ENCODE data around the gene FBXL14.

The FBXL14 gene

DNA sequence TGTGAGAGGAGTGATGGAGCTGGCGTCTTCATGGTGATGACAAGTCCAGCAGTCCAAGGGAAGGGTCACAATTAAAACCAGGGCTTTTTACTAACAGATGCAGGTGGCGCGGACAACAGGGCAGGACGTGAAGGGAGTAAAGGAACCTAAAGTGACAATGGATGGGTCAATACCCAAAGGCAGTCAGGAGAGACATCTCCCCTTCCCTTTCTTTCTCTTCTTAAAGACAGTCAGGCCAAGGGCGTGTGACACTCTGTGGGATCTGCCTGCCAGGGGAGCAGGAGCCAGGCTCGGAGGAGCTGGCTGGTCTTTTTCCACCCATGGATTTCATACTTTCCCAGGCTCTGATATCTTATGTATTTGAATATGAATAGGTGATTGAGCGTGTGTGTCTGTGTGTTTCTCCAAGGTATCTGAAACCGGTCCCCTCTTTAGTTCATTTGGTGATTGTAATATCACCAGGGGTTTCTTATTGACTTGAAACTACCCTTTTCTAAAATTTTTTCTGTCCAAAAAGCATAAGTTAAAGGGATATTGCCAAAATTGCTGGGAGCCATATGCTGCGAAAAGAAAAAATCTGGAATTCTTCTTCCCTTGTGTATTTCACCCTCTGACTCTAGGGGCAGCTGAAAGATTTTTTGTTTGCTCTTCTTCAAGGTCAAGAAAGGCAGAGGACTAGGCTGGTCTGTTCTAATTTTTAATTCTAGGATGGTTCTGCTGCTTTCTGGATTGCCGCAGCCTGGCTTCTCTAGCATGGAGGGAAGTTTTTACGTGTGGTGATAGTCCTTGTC is 61.8 kb downstream of the FBXL14 start:
- DNase-seq = no peak

DNA sequence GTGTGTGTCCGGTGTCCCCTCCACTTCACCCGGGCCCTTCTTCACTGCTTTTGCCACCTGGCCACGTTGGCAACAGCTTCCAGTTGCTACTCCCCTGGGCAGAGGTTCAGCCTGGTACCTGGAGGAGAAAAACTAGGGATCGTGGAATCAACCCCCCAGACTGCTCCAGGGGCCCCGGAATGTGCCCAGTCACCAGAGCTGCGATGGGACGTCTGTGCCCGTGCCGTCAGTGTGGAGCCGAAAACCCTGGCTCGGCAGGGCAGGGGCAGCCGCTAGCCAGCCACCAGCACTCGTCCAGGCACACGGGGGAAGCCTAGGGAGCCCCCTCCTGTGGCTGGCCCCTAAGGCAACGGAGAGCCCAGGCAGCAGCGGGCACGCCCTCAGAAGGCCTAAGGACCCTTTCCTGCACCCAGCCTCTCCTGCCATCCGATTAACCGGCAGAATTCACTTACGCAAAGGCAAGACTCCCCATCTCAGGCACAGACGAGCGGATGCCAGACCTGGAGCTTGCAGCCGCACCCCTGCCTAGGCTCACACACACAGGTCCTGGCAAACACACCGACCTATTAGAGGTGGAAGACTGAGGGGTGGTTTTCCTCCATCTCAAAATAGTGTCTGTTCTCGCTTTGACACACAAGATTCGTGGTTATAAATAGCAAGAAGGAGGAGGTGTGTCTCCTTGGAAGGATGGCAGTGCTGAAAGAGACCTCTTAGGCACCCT is 62.6 kb downstream of the FBXL14 start:
- DNase-seq = no peak

DNA sequence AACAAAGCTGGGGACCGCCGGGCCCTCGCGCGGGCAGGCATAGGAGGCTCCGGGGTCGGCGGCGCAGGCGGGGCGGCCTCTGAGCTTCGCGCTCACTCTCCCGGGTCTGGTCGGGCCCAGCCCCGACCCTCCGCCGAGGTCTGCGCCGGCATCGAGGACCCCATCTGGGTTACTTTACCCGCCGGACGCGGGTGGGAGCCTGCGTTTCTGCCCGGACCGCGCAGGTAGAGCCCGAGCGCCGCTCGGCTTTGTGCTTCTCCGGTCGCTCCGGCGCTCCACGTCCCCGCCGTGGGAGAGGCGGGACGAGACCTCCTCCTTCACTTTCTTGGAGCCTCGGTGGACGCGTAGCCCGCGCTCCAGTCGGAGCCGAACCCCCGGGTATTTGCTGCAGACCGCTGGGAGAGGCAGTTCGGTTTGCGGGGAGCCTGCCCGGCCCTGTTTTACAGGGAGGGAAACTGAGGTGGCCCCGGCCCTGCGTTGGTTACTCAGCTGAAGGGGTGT is 63.2 kb downstream of the FBXL14 start:
- no peak for DNase-seq

DNA sequence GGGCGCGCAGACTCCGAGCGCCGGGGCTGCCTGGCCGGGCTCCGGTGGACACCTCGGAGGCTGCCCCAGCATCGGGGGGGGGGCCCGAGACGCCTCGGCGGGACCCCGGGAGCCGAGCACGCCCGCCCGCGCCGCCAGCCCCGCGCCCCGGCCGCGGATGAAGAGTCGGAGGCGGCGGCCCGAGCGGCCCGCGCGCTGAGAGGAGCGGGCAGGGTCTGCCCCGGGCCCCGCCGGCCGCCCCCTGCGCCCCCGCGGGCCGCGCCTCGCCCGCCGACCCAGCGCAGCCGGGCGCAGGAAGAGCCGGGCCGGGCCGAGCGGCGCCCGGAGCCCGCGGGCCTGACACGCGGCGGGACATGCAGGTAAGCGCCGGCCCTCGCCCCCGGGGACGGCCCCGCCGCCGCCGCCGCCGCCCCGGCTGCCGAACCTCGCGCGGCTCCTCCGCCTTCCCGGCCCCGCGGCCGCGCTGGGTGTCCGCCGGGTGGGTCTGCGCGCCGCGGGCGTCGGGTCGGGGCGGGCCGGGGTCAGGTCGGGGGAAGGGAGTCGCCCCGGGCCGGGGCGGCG is 63.7 kb downstream of the FBXL14 start:
- no peak for DNase-seq

DNA sequence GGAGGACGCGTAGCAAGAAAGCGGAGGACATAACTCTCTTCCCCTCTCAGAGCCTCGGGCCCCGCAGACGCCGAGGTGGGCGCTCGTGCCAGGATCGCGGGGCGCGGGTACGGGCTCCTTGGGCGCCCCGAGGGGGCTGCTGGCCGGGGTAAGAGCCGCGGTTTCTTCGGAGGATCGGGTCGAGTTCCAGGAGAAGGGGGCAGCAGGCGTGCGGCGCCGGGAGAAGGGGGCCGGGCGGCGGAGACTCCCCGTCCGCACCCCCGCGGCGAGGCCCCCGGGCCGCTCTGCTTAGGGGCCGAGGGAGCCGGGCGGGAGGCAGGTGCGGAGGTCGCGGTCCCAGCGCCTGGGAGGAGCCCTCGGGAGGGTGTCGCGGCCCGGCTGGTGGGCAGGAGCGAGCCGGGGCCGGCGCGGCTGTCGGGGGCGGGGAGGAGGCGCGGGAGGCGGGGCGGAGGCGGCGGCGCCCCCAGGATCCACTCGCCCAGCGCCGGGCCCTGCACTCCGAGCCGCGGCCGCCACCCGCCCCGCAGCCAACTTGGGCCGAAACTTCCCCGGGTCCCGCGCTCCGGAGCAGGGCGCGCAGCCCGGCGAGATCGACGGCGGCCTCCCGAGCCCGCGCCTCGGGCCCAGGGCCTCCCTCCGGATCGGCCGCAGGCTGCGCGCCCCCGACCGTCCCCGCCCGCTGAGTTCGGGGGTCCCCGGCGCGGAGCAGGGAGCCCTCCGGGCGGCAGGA is 64.4 kb downstream of the FBXL14 start:
- DNase-seq = peak; percentile 36

DNA sequence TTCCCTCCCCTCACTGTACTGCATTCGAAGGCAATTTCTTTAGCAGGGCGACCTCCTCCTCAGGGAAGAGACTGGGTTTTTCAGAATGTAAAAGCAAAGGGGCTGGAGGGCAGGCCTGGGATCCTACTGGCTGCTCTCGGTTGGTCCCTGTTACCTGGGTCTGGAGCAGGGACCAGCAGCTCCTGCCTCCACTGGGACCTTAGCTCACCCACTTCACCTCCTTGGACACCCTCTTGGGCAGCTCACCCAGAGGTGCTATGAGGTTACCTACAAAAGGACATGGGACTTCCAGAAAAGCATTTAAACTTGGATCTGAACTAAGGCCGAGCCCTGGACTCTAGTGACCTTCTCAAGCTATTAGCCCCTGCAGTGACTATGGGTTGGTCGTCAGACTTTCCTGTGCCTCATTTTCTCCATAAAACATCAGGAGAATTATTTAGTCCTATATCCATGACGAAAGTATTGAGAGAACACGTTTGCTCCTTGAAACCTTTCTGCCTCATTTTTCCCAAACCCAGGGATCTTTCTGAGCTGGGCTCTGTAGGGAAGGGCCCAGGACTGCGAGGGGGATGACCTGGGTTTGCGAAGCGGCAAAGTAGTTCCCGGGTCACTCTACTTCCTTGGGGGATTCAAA is 65.0 kb downstream of the FBXL14 start:
- no peak for DNase-seq

DNA sequence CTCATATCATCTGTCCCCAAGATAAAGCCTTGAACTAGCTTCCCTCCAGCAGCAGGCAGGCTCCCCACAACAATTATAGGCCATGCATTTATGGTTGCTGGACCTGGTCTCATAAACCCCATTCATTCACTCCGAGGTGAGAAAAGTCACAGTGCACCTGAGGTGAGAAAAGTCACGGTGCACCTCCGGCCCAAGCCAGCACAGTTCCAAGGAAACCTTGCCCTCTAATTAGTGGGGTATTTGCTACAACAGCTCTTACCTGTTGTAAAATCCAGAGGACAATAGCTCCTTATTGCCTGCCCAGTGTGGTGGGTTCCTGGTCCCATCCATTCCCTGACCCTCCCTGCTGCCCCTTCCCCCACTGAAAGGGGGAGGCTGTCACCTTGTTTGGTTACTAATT is 65.6 kb downstream of the FBXL14 start:
- no peak for DNase-seq

DNA sequence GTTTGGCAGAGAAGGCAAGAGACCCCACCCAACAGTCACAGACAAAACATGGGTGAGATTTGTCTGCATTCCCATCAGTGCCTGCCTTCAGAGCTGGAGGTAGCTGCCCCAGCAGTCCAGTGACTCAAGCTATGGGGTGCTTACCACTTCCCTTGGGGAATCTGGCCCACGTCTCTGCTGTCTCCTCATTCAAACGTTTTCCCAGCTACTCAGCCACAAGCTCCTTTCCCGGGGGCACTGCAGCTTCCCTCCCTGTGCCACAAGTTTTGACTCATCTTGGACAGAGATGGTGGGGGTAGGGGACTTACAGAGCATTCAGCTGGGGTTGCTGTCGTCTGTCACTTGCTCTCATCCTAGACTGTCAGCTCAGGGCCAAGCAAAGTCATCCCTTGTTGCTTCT is 66.6 kb downstream of the FBXL14 start:
- no peak for DNase-seq

DNA sequence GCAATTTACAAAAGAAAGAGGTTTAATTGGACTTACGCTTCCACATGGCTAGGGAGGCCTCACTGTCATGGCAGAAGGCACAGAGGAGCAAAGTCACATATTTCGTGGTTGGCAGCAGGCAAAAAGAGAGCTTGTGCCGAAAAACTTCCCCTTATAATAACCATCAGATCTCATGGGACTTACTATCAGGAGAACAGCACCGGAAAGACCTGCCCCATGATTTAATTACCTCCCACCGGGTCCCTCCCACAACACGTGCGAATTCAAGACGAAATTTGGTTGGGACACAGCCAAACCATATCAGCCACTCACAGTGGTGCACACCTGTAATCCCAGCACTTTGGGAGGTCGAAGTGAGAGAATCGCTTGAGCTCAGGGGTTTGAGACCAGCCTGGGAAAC is 68.5 kb downstream of the FBXL14 start:
- DNase-seq = no peak

DNA sequence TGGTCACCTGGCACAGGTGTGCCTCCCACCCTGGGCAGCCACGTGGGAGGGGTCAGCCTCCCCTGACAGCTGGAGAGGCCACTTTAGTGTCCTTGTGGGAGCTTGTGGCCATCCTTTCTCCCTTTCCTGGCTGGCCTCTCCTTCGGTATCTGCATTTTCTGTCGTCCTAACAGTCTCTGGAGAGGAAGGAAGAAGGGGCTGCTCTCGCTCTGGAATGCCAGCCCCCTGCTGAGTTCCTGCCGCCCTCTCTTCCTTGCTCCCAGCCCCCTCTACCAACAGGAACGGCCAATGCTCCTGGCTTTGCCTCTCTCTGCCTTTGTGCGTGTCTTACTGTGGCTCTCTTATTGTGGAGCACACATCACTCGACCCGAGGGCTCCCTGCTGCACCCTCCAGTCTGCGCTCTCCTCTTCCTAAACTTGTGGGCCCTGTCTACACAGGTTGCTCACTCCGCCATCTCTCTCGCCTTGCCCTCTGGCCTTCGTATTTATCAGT is 70.8 kb downstream of the FBXL14 start:
- DNase-seq = no peak

DNA sequence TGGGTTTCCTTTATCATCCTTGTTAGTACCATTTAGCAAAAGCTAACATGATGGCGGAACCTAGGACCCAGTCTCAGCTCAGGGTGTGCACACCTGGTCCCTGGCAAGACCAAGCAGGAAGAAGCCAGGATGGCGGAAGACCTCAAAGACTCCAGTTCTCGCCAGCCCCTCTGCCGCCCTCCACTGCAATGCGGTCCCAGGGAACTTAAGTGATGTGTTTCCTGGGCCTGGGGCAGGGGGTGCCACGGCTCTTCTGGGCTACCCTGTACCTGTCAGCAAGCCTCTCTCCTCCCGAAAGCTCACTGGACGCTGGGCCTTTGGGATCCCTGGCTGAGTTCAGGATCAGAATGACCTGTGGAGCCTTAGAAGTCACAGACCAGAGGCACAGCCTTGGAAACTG is 71.3 kb downstream of the FBXL14 start:
- no peak for DNase-seq

DNA sequence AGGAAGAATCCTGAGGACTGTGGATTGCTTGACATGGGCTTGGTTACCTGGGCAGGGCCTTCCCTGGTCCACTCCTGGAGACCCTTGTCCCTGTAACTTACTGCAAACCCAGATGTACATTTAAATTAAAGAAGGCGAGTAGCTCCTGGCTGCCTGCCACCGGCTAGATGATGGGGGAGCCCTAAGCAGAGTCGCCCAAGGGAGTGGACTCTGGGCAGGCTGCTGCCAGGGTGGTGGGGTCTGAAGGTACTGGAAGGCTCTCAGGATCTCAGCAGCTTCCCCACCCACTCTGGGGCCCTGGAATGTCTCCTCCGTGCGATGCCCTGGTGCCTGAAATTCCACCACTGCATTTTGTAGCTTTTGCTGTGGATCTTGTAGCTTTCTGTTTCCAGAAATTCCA is 74.7 kb downstream of the FBXL14 start:
- DNase-seq = no peak

DNA sequence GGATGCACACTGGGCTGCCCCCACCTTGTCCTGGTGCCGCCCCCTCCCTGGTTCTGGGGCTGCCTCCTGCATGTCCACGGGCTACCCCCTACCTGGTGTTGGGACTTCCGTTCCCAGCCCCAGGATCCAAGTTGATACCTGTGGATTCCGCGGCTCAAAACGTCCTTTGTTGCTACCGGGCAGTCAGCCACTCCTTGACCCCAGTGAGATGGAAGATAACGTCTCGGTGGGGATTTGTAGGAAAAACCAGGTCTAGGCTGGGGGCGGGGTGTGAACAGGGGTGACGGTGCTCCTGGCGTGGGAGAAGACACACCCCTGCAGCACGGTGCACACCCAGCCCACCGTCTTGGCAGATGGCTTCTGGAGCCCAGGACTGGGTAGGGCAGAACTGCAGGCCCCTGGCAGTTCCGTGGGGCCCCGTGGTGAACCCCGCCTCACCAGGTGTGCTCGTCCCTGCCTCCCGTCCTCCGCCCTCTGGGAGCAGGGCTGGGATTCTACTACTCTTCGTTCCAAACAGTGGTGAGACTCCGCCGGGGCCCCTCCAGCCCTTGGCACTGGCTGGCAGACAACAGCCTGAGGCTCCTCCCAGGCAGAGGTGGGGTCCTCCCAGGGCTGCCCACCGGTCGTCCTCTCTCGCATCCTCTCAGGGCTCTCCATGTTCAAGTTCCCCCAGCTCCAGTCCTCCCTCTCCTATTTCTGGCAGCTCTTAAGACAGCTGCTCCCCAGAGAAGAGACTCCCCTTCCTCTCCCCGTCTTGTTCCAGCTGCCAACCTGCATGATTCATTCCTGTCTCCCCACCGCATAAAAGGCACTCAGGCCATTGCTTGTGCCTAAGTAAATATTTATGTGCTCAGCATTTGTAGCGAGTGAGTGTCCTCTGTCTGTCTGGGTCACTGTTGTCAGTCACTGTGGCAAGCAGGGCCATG is 75.5 kb downstream of the FBXL14 start:
- DNase-seq = peak; percentile 65

DNA sequence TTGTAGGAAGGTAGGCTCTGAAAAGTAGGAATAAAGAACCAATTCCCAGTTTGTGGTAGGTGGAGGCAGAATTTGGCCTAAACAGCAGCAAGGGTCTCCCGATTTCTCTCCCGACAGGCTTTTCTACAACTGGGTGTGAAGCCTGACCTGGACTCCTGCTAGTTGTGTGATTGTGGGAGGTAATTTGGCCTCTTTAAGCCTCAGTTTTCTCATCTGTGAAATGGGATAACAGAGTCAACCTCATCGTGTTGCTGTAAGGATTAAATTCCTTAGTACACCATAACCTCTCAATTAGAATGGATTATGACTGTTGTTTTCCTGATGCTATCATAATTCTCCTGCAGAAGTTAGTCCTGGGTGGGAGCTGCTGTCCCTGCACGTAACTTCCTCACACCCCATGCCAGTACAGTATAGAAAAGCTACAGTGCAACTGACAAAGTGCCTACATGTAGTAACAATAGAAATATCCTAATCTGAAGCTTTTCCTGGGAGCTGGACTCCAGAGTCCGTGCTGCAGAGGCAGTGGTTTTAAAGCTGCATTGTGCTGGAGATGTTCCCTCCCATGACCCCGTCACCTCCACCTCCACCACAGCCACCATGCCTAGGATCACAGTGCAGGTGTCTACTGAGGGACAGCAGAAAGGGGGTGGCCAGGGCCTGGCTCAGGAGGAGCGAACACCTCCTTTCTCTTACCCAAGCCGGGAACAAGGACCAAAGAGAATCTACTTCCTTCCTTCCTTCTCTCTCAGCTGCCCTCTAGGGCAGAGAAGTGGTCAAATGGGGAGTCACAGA is 76.5 kb downstream of the FBXL14 start:
- DNase-seq = no peak

DNA sequence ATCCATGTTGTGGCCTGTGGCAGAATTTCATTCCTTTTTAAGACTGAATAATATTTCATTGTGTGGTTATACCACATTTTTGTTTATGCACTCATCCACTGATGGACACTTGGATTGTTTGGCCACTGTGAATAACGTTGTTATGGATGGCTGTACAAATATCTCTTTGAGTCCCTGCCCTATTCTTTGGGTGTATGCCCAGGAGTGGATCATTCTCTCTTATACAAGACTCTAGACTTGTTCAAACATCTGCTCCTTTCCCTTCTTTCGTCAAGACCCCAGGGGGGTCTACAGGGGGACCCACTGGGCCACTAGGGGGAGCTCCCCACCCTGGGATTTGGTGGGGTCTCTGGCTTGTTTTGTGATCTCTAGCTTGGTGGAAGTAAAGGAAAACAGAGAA is 77.4 kb downstream of the FBXL14 start:
- DNase-seq = peak; percentile 11
